Caco-2 (cell line): Measurements from ENCODE around the gene PKD2. TPM values are rescaled to one million over a fixed set of nuclear protein-coding genes. Genes with fewer than 3 reads are reported as not detected.

Experiments used
- BruUV-seq: library from RNA; stranded (reverse); fragments of 400-500 nt; replicated peaks from 2 replicates; lab custom pipeline; 2021; lab: Mats Ljungman, UMichigan
- CTCF ChIA-PET: fragments of 300-600 bp; sonication (Branson Sonifier 250); formaldehyde crosslinking; loops from one replicate; lab custom pipeline; 2022; ENCODE audit warnings: antibody characterized with exemption; lab: Charles Lee
- POLR2A ChIA-PET: fragments of 300-600 bp; sonication (Branson Sonifier 250); formaldehyde crosslinking; loops from one replicate; lab custom pipeline; 2022; ENCODE audit warnings: antibody characterized with exemption; lab: Charles Lee
- DNase-seq, 2 experiments: peaks; one replicate each; pipeline versions ENCODE4 v3.0.0 to v3.0.0-alpha.2; 2020 to 2022
- H3K27me3 ChIP-seq: replicated peaks from 2 replicates; pipeline ENCODE4 v1.6.0; 2011; ENCODE audit warnings: low read length; ENCODE audit not compliant: control insufficient read depth, insufficient read depth
- H3K36me3 ChIP-seq: 2 replicates; pipeline ENCODE4 v1.5.1; 2011; ENCODE audit warnings: low read length; ENCODE audit not compliant: control insufficient read depth, insufficient read depth
- H3K4me1 ChIP-seq: fragments of 250-450 bp; sonication (Bioruptor Pico); 2 replicates; pipeline ENCODE4 v1.5.1; 2020; ENCODE audit warnings: mild to moderate bottlenecking
- H3K4me3 ChIP-seq: 2 replicates; pipeline ENCODE4 v1.5.1; 2011; ENCODE audit warnings: low read depth, mild to moderate bottlenecking, control low read depth, low read length
- H3K9me3 ChIP-seq: fragments of 250-450 bp; sonication (Bioruptor Pico); 2 replicates; pipeline ENCODE4 v1.5.1; 2020; ENCODE audit warnings: mild to moderate bottlenecking, moderate library complexity
- H3K27ac Mint-ChIP-seq: one replicate; pipeline ENCODE4 v1.8.0; 2022; ENCODE audit warnings: mixed read lengths; ENCODE audit not compliant: unreplicated experiment
- H3K27me3 Mint-ChIP-seq: one replicate; pipeline ENCODE4 v1.8.0; 2022; ENCODE audit warnings: mixed read lengths; ENCODE audit not compliant: insufficient read depth, unreplicated experiment
- H3K36me3 Mint-ChIP-seq: one replicate; pipeline ENCODE4 v1.8.0; 2022; ENCODE audit warnings: mild to moderate bottlenecking, mixed read lengths; ENCODE audit not compliant: insufficient read depth, unreplicated experiment
- H3K4me1 Mint-ChIP-seq: one replicate; pipeline ENCODE4 v1.8.0; 2022; ENCODE audit warnings: low read depth, mixed read lengths; ENCODE audit not compliant: unreplicated experiment
- H3K4me3 Mint-ChIP-seq: one replicate; pipeline ENCODE4 v1.8.0; 2022; ENCODE audit warnings: mild to moderate bottlenecking, moderate library complexity, mixed read lengths; ENCODE audit not compliant: unreplicated experiment
- H3K9me3 Mint-ChIP-seq: one replicate; pipeline ENCODE4 v1.8.0; 2022; ENCODE audit warnings: mixed read lengths; ENCODE audit not compliant: unreplicated experiment
- CTCF ChIP-seq, 2 experiments: fragments of 200-600 bp in 1 of 2; IDR thresholded peaks; 1 replicate in 1 of 2; 2 replicates in 1 of 2; pipeline versions ENCODE4 v1.5.1 to v1.8.0; 2011 to 2022; ENCODE audit warnings: antibody characterized with exemption in 1 of 2, control low read depth in 1 of 2, inconsistent platforms in 1 of 2, low read depth in 1 of 2, low read length in 1 of 2, mild to moderate bottlenecking in 1 of 2, moderate library complexity in 1 of 2; ENCODE audit not compliant: insufficient read depth in 1 of 2, severe bottlenecking in 1 of 2, unreplicated experiment in 1 of 2
- intact Hi-C: fragments of 100-400 bp; cut with micrococcal nuclease; formaldehyde crosslinking; loops from one replicate; pipeline ENCODE4 v1.10.0; 2022; ENCODE audit not compliant: unreplicated experiment
- total RNA-seq: library from RNA; stranded (reverse); gene quantifications from 2 replicates; pipeline ENCODE4 v1.2.3, GENCODE V29; 2022

PKD2 gene
- total RNA-seq, 1 experiment from 2014 or later, result 7.3 TPM

DNA sequence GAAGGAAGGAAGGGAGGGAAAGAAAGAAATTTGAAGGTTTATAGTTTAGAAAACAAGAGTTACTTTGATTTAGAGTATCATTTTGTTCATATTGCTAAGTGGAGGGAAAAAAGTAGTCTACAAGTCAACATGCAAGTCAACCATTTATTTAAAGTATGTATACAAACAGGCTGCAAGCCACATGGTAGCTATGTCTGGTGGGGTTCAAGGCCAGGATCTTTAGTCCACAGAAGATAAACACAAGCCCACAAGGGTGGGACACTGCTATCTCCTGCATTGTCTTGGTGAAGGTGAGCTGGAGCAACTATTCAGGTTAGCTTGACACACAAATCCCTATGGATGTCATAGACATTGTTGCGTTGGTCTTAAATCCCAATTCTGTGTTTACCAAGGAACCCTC is 79.6 kb downstream of the PKD2 start:
- intact Hi-C loops, result no loop called here

GRCh38 chr4:88090898-88091297 is 83.5 kb downstream of the PKD2 start:
- Mint-ChIP-seq H3K4me3 (no peak overlapping the region), H3K4me1 (no peaks in the 10 kb centered on the region), H3K9me3 (no peaks in the 10 kb centered on the region), H3K27ac (no peak overlapping the region), H3K27me3 (no peaks in the 10 kb centered on the region), H3K36me3 (peaks cover 24% of the 10 kb centered on the region)
- CTCF ChIA-PET, result no interaction called here
- Histone ChIP-seq H3K4me1 (no peaks in the 10 kb centered on the region), H3K27me3 (no peaks in the 10 kb centered on the region), H3K9me3 (no peaks in the 10 kb centered on the region), H3K36me3 (no peaks in the 10 kb centered on the region), H3K4me3 (no peak overlapping the region)
- DNase-seq, result no peak
- TF ChIP-seq CTCF (IDR thresholded peaks at IDR 0.05; ENCODE audit: insufficient read depth in 1 of 2, low read depth in 1 of 2, low read length in 1 of 2, severe bottlenecking in 1 of 2, unreplicated experiment in 1 of 2), result no peak
- BruUV-seq, result no TSS peak
- intact Hi-C loops, result no loop called here
- POLR2A ChIA-PET, result no interaction called here

More for the DNA sequence above, 79.6 kb downstream of the PKD2 start:
- no peak overlapping the region for H3K4me3 Mint-ChIP-seq
- POLR2A ChIA-PET, result no interaction called here
- Histone ChIP-seq H3K27me3 (no peaks in the 10 kb centered on the region), H3K36me3 (no peaks in the 10 kb centered on the region), H3K4me1 (no peaks in the 10 kb centered on the region), H3K9me3 (no peaks in the 10 kb centered on the region), H3K4me3 (no peak overlapping the region)
- no peaks in the 10 kb centered on the region for H3K27me3 Mint-ChIP-seq
- peak overlapping the region; percentile 10 for H3K27ac Mint-ChIP-seq
- H3K9me3 Mint-ChIP-seq, result no peaks in the 10 kb centered on the region
- CTCF ChIA-PET, result no interaction called here
- no peak for TF ChIP-seq CTCF (IDR thresholded peaks at IDR 0.05; ENCODE audit: insufficient read depth in 1 of 2, low read depth in 1 of 2, low read length in 1 of 2, severe bottlenecking in 1 of 2, unreplicated experiment in 1 of 2)
- peaks cover 6% of the 10 kb centered on the region for H3K36me3 Mint-ChIP-seq
- no peak for DNase-seq
- no peaks in the 10 kb centered on the region for H3K4me1 Mint-ChIP-seq
- BruUV-seq, result no TSS peak

GRCh38 chr4:88091378-88091777 is 83.9 kb downstream of the PKD2 start:
- BruUV-seq, result no TSS peak
- Mint-ChIP-seq H3K36me3 (peaks cover 24% of the 10 kb centered on the region), H3K4me1 (no peaks in the 10 kb centered on the region), H3K4me3 (no peak overlapping the region), H3K27ac (no peak overlapping the region), H3K27me3 (no peaks in the 10 kb centered on the region), H3K9me3 (no peaks in the 10 kb centered on the region)
- no peak overlapping the region for H3K4me3 ChIP-seq
- ChIA-PET CTCF (no interaction called here), POLR2A (no interaction called here)
- H3K4me1 ChIP-seq, result no peaks in the 10 kb centered on the region
- no peaks in the 10 kb centered on the region for H3K27me3 ChIP-seq
- no peak for TF ChIP-seq CTCF (IDR thresholded peaks at IDR 0.05; ENCODE audit: insufficient read depth in 1 of 2, low read depth in 1 of 2, low read length in 1 of 2, severe bottlenecking in 1 of 2, unreplicated experiment in 1 of 2)
- no peaks in the 10 kb centered on the region for H3K36me3 ChIP-seq
- H3K9me3 ChIP-seq, result no peaks in the 10 kb centered on the region
- intact Hi-C loops, result no loop called here
- DNase-seq, result no peak
